Activated naive CD4-positive, alpha-beta T cell treated with anti-CD3 and anti-CD28 coated beads, Interleukin-2, amount 10 ng/mL, durations not matched to agents 7 days and 5 days (primary cell): ENCODE results near the gene MPP2.
"Not testable (repeated sequence)": the region's sequence is repeated elsewhere in the genome, so short reads cannot be mapped to it uniquely, and the experiment has no call there.

ENCODE experiments used
- CTCF ChIA-PET: fragments of 350-600 bp; sonication (Branson Sonifier 250); formaldehyde crosslinking; loops from one replicate; lab custom pipeline; 2021; ENCODE audit warnings: antibody characterized with exemption; lab: Charles Lee
- DNase-seq: peaks from one replicate; pipeline ENCODE4 v3.0.0-alpha.2; 2020
- H3K27ac Mint-ChIP-seq: one replicate; pipeline ENCODE4 v1.8.0; 2021; ENCODE audit warnings: mild to moderate bottlenecking, moderate library complexity, mixed read lengths
- H3K27me3 Mint-ChIP-seq: one replicate; pipeline ENCODE4 v1.8.0; 2021; ENCODE audit warnings: mild to moderate bottlenecking, mixed read lengths
- H3K36me3 Mint-ChIP-seq: one replicate; pipeline ENCODE4 v1.8.0; 2021; ENCODE audit warnings: mixed read lengths
- H3K4me1 Mint-ChIP-seq: one replicate; pipeline ENCODE4 v1.8.0; 2021; ENCODE audit warnings: mixed read lengths
- H3K4me3 Mint-ChIP-seq: one replicate; pipeline ENCODE4 v1.8.0; 2021; ENCODE audit warnings: mild to moderate bottlenecking, moderate library complexity, mixed read lengths
- H3K9me3 Mint-ChIP-seq: one replicate; pipeline ENCODE4 v1.8.0; 2021; ENCODE audit warnings: mixed read lengths

Gene MPP2

DNA sequence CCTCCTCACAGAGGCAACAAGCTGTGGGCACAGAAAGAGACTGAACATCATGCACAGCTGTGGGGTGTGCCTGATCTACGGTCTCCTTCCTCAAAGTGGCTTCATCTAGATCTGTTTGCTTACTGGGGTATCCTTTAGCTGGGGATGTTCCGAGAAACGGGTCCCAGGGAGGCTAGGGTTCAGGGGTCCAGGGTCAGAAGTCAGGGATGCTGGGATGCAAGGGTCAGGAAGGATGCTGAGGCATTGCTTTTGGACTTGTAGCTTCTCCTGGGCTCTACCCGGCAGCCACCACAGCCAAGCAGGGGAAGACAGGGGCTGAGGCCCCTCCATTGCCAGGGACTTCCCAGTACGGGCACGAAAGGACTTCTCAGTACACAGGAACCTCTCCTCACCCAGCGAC is 53.8 kb downstream of the MPP2 start:
- no peaks in the 10 kb centered on the region for H3K4me1 Mint-ChIP-seq
- H3K27me3 Mint-ChIP-seq: peaks cover 62% of the 10 kb centered on the region
- no peak overlapping the region for H3K27ac Mint-ChIP-seq
- H3K4me3 Mint-ChIP-seq: no peak overlapping the region
- no peaks in the 10 kb centered on the region for H3K36me3 Mint-ChIP-seq
- H3K9me3 Mint-ChIP-seq: no peaks in the 10 kb centered on the region
- DNase-seq: no peak
- CTCF ChIA-PET: interaction anchor here (1.1 kb wide), 1 partner anchor 27 kb away, joined by 5 read pairs; no protein-coding TSS in a partner anchor

DNA sequence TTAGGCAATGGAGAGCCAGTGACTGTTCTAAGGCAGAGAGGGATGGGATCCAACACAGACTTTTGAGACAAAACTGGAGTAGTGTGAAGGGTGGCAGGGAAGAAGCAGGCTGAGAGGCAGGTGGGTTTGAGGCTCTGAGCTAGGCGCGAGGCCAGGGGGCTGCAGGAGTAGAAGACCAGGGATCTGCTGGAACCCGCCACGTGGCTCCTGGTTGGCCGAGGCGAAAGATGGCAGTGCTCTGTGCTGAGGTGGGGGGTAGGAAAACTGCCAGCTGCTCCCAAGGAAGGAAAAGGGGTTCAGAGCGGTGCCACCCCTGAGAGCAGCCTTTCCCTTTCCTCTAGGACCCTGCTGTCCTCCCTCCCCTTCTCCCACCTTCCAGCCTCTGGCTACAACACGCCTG is 54.8 kb downstream of the MPP2 start:
- Mint-ChIP-seq H3K9me3 (no peaks in the 10 kb centered on the region), H3K4me1 (no peaks in the 10 kb centered on the region), H3K4me3 (no peak overlapping the region), H3K27me3 (peaks cover 60% of the 10 kb centered on the region), H3K36me3 (no peaks in the 10 kb centered on the region), H3K27ac (no peak overlapping the region)
- DNase-seq: no peak
- CTCF ChIA-PET: no interaction called here

DNA sequence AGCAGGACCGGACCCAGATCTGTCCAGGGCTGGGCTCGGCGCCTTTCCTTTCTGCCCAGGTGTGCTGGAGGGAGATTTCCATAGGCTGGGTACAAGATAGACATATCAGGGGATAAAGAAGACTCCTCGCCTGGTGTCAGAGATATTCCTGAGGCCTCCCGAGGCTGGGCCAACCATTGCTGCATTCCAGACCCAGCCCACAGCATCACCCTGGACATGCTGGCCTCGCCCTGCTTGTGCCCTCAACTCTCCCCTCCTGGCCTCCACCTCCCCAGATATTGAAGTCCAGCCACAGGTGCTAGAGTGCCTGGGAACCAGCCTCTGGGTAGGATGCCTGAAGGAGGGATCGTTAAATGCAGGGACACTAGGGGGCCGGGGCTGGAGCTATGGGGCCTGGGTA is 58.2 kb downstream of the MPP2 start:
- no peaks in the 10 kb centered on the region for H3K9me3 Mint-ChIP-seq
- no peak for DNase-seq
- H3K4me1 Mint-ChIP-seq: no peaks in the 10 kb centered on the region
- H3K4me3 Mint-ChIP-seq: no peak overlapping the region
- no peak overlapping the region for H3K27ac Mint-ChIP-seq
- no peaks in the 10 kb centered on the region for H3K36me3 Mint-ChIP-seq
- peaks cover 46% of the 10 kb centered on the region for H3K27me3 Mint-ChIP-seq
- CTCF ChIA-PET: no interaction called here

DNA sequence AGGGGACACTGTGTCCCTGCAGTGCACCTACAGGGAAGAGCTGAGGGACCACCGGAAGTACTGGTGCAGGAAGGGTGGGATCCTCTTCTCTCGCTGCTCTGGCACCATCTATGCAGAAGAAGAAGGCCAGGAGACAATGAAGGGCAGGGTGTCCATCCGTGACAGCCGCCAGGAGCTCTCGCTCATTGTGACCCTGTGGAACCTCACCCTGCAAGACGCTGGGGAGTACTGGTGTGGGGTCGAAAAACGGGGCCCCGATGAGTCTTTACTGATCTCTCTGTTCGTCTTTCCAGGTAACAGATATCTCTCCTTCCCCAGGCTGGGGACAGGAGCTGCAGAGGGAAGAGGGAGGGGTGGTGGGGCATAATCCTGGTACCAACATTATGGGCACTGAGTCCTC is 58.7 kb downstream of the MPP2 start:
- no peak overlapping the region for H3K4me3 Mint-ChIP-seq
- CTCF ChIA-PET: no interaction called here
- no peaks in the 10 kb centered on the region for H3K4me1 Mint-ChIP-seq
- H3K27ac Mint-ChIP-seq: no peak overlapping the region
- H3K27me3 Mint-ChIP-seq: peaks cover 40% of the 10 kb centered on the region
- no peaks in the 10 kb centered on the region for H3K9me3 Mint-ChIP-seq
- DNase-seq: no peak
- no peaks in the 10 kb centered on the region for H3K36me3 Mint-ChIP-seq

DNA sequence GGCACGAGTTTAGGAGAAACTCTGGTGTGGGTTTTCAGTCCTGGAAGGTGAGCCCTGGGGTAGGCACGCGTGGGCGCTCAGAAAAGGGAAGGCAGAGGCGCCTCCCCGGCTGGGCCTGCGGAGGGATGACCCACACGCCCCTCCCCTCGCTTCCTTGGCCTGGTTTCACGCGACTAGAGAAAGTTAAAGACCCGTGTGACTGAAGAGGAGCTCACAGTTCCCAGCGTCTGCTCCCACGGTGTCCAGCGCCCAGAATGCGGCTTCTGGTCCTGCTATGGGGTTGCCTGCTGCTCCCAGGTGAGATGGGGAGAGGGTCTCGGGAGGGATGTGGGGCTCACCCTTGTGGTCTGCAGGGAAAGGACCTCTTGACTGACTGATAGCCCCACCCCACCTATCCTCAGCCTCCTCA is 60.4 kb downstream of the MPP2 start, which contains the start of gene CD300LG:
Gene CD300LG (plus strand): TSS at position 214 of the 409 bp plus-strand sequence. CDS start 41 bp downstream, at position 255.
- DNase-seq: no peak
- CTCF ChIA-PET: interaction anchor here (0.7 to 1.8 kb wide), 13 partner anchors 9 to 153 kb away, joined by 3 to 9 read pairs (median 4); no protein-coding TSS in a partner anchor
- H3K4me3 Mint-ChIP-seq: no peak within 1 kb of the TSS

DNA sequence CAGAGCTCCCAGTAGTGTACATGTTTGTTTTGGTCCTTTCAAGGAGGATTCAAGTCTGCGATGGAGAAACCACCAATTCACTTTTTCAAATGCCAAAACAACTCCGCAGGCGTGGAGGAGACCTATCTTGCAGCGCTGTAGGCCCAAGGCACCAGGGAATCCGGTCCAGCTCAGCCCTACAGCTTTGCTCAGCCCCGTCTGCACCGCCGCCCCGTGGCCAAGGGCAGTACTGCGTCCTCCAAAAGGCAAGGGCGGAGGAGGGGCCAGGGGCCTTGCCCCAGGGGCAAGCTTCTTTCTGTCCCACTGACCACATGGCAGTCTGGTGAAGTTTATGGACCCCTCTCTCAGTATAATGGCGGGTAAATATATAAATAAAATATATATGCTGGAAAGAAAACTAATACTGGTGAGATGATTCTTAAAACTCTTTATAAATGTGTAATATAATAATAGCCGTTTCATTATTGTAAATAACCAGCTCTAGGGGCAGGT is 61.1 kb downstream of the MPP2 start:
- peak; percentile 82 for DNase-seq
- no peak overlapping the region for H3K27ac Mint-ChIP-seq
- H3K4me1 Mint-ChIP-seq: no peaks in the 10 kb centered on the region
- CTCF ChIA-PET: interaction anchor here (0.7 to 2.6 kb wide), 21 partner anchors 8 to 269 kb away, joined by 3 to 9 read pairs (median 4); no protein-coding TSS in a partner anchor
- peaks cover 43% of the 10 kb centered on the region for H3K27me3 Mint-ChIP-seq
- no peak overlapping the region for H3K4me3 Mint-ChIP-seq
- H3K36me3 Mint-ChIP-seq: no peaks in the 10 kb centered on the region
- no peaks in the 10 kb centered on the region for H3K9me3 Mint-ChIP-seq

More for the DNA sequence above, 60.4 kb downstream of the MPP2 start, which contains the start of gene CD300LG:
- H3K4me1 Mint-ChIP-seq: no peaks in the 10 kb centered on the region
- H3K9me3 Mint-ChIP-seq: no peaks in the 10 kb centered on the region
- no peak within 1 kb of the TSS for H3K27ac Mint-ChIP-seq
- no peaks in the 10 kb centered on the region for H3K36me3 Mint-ChIP-seq
- peaks cover 36% of the 10 kb centered on the region for H3K27me3 Mint-ChIP-seq

DNA sequence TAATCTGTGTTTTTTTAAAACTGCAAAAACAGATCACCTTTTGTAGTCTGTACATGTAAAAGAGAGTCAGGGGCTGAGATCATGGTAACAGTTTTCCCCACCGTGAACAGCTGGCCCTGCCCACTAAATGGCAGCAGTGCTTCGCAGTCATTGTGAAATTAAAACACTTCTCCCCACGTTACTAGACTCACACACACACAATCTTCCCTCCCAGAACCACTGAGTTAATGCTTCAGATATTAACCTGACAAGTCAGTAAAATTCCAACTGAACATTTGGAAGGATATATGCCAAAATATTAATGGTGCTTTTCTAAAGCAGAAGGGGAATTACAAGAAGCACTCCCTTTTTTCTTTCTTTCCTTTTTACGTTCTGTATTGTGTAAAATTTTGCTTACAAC is 61.6 kb downstream of the MPP2 start:
- Mint-ChIP-seq H3K27ac (no peak overlapping the region), H3K4me3 (no peak overlapping the region), H3K27me3 (peaks cover 48% of the 10 kb centered on the region), H3K36me3 (no peaks in the 10 kb centered on the region), H3K4me1 (no peaks in the 10 kb centered on the region), H3K9me3 (no peaks in the 10 kb centered on the region)
- no peak for DNase-seq
- CTCF ChIA-PET: interaction anchor here (0.7 to 2.6 kb wide), 20 partner anchors 8 to 269 kb away, joined by 3 to 9 read pairs (median 4); no protein-coding TSS in a partner anchor

DNA sequence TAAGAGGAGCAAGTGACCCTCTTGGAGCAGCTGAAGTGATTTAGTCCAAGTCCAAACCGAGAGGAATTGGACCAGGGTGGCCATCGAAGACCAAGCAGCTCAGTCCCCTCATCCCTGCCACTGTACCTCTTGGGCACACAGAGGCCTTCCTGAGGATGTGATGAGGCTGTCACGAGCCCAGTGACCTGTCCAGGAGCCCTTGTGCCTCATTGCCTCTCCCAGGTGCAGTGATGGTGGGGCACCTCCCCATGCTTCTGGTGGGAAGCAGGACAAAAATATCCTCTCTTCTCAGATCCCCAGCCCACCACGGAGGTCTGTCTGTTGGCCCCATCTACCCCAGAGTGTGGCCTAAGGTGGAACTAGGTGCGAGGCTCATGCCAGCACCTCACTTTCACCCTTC is 63.1 kb downstream of the MPP2 start:
- peaks cover 54% of the 10 kb centered on the region for H3K27me3 Mint-ChIP-seq
- no peaks in the 10 kb centered on the region for H3K4me1 Mint-ChIP-seq
- H3K9me3 Mint-ChIP-seq: no peaks in the 10 kb centered on the region
- CTCF ChIA-PET: interaction anchor here (2.6 kb wide), 1 partner anchor 34 kb away, joined by 7 read pairs; no protein-coding TSS in a partner anchor
- H3K27ac Mint-ChIP-seq: no peak overlapping the region
- H3K4me3 Mint-ChIP-seq: no peak overlapping the region
- no peak for DNase-seq
- no peaks in the 10 kb centered on the region for H3K36me3 Mint-ChIP-seq

DNA sequence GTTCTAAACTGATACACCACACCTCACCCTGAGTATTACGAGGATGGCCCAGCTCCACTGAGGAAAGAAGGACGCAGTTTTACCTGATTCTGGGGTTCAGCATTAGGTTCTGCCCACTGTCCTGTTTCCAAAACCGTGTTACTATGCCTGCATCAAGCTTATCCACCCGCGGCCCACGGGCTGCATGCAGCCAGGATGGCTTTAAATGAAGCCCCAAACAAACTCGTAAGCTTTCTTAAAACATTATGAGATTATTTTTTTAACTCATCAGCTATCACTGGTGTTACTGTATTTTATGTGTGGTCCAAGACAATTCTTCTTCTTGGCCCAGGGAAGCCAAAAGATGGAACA is 64.4 kb downstream of the MPP2 start:
- no peaks in the 10 kb centered on the region for H3K4me1 Mint-ChIP-seq
- no peaks in the 10 kb centered on the region for H3K36me3 Mint-ChIP-seq
- H3K4me3 Mint-ChIP-seq: no peak overlapping the region
- CTCF ChIA-PET: no interaction called here
- DNase-seq: no peak
- no peak overlapping the region for H3K27ac Mint-ChIP-seq
- H3K9me3 Mint-ChIP-seq: no peaks in the 10 kb centered on the region
- H3K27me3 Mint-ChIP-seq: peaks cover 49% of the 10 kb centered on the region

DNA sequence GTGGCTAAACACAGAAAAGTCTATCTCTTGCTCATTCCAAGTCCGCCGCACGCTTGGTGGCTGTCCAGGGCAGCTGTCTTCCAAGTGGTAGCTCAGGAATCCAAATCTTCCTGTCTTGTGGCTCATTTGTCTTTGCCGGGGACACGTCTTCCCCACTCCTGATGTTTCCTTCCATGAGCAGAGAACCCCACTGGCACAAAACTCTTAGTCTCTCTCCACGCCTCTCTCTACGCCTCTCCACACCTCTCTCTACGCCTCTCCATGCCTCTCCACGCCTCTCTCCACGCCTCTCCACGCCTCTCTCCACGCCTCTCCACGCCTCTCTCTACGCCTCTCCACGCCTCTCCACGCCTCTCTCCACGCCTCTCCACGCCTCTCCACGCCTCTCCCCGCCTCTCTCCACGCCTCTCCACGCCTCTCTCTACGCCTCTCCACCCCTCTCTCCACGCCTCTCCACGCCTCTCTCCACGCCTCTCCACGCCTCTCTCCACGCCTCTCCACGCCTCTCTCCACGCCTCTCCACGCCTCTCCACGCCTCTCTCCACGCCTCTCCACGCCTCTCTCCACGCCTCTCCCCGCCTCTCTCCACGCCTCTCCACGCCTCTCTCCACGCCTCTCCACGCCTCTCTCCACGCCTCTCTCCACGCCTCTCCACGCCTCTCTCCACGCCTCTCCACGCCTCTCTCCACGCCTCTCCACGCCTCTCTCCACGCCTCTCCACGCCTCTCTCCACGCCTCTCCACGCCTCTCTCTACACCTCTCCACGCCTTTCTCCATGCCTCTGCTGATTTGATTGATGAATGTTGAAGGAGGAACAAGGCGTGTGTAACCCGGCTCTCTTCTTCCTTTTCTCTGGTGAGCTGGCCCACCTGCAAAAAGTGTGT is 65.0 kb downstream of the MPP2 start:
- H3K9me3 Mint-ChIP-seq, H3K27ac Mint-ChIP-seq, H3K4me3 Mint-ChIP-seq, DNase-seq, H3K36me3 Mint-ChIP-seq, H3K4me1 Mint-ChIP-seq: not testable (repeated sequence)
- peaks cover 51% of the 10 kb centered on the region for H3K27me3 Mint-ChIP-seq
- CTCF ChIA-PET: interaction anchor here (0.6 kb wide), 1 partner anchor 299 kb away, joined by 4 read pairs; no protein-coding TSS in a partner anchor

DNA sequence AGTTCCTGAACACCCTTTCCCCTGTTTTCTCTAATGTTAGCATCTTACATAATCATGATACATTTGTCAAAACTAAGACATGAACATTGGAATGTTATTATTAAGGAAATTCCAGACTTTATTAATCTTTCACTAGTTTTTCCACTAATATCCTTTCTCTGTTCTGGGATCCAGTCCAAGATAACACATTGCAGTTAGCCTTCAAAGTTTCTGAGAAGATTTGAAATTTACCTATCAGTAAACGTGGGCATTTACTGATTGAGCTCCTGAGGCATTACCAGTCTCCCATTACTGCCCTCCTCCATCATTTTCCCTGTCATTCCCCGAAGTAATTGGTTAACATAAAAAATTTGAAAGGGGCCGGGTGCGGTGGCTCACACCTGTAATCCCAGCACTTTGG is 66.1 kb downstream of the MPP2 start:
- CTCF ChIA-PET: interaction anchor here (0.6 kb wide), 1 partner anchor 300 kb away, joined by 4 read pairs; no protein-coding TSS in a partner anchor
- H3K4me1 Mint-ChIP-seq: no peaks in the 10 kb centered on the region
- H3K9me3 Mint-ChIP-seq: no peaks in the 10 kb centered on the region
- no peak for DNase-seq
- no peak overlapping the region for H3K4me3 Mint-ChIP-seq
- H3K27me3 Mint-ChIP-seq: peaks cover 47% of the 10 kb centered on the region
- H3K27ac Mint-ChIP-seq: no peak overlapping the region
- H3K36me3 Mint-ChIP-seq: no peaks in the 10 kb centered on the region

DNA sequence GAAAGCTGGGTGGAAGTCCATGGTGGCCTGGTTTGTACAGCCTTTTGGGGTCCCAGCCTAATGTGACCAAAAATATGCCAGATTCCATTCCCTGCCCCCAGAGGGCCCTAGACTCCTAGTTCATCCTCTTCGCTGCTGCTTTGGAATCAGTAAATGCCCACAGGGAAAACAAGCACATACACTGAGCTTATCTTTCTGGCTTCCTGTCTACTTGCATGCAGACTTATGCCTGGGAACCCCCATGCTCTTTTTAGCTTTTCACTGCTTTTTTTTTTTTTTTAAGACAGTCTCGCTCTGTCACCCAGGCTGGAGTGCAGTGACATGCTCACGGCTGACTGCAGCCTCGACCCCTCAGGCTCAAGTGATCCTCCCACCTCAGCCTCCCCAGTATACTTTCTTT is 66.5 kb downstream of the MPP2 start:
- Mint-ChIP-seq H3K4me1 (no peaks in the 10 kb centered on the region), H3K27me3 (peaks cover 49% of the 10 kb centered on the region), H3K36me3 (no peaks in the 10 kb centered on the region), H3K27ac (no peak overlapping the region), H3K9me3 (no peaks in the 10 kb centered on the region), H3K4me3 (no peak overlapping the region)
- DNase-seq: no peak
- CTCF ChIA-PET: no interaction called here

DNA sequence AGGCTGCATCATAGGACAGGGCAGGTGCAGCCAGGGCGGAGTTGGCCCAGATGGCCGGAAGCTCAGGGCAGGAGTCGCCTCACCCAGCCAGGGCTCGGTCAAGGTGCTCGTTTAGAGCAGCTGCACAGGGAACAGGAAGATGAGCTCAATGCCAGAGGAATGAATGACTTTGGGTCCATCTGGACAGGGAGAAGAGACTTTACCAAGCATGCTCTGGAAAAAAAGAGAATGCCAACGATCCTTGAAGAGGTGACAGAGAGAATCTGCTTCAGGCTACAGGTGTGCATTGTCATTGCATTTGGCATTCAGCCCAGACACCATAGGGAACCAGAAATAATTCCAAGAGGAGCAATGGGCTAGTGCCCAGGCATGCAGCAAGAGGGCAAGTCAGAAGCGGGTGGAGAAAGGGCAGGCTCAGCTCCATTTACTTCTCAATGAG is 67.6 kb downstream of the MPP2 start:
- DNase-seq: no peak
- H3K27ac Mint-ChIP-seq: no peak overlapping the region
- no peak overlapping the region for H3K4me3 Mint-ChIP-seq
- H3K4me1 Mint-ChIP-seq: no peaks in the 10 kb centered on the region
- no peaks in the 10 kb centered on the region for H3K9me3 Mint-ChIP-seq
- peaks cover 60% of the 10 kb centered on the region for H3K27me3 Mint-ChIP-seq
- CTCF ChIA-PET: no interaction called here
- no peaks in the 10 kb centered on the region for H3K36me3 Mint-ChIP-seq

DNA sequence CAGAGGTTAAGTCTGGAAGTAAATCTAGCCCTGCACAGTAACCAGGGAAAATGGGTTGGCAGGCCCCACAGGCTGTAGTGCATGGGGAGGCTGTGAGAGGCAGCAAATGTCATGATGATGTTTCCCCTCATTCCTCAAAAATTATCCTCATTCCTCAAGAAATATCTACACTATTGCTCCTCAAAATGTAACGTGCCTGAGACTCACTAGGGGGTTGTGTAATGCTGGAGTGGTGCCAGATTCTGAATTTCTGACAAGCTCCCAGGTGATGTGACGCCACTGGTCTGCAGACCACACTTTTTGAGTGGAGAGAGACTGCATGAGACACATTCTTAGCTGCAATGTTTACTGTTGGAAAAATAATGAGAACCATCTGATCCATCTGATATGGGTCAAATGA is 73.2 kb downstream of the MPP2 start:
- Mint-ChIP-seq H3K4me1 (peaks cover 14% of the 10 kb centered on the region), H3K36me3 (no peaks in the 10 kb centered on the region), H3K27ac (no peak overlapping the region), H3K27me3 (peaks cover 78% of the 10 kb centered on the region), H3K9me3 (peaks cover 4% of the 10 kb centered on the region), H3K4me3 (peak overlapping the region; percentile 70)
- CTCF ChIA-PET: no interaction called here
- DNase-seq: no peak
